ENCODE measurements around the gene AFAP1L2.

Gene AFAP1L2

GRCh38 chr10:114284346-114285071 is 119.8 kb downstream of the AFAP1L2 start:
- Mint-ChIP-seq H3K9me3 (no peaks in the 10 kb centered on the region), H3K27ac (no peak overlapping the region), H3K4me1 (ENCODE audit: low read depth) (no peaks in the 10 kb centered on the region), H3K27me3 (no peaks in the 10 kb centered on the region), H3K36me3 (ENCODE audit: low read depth) (no peaks in the 10 kb centered on the region), H3K4me3 (no peak overlapping the region)
- no peak for DNase-seq

- H3K27me3 Mint-ChIP-seq = peaks cover 4% of the 10 kb centered on the region
- DNase-seq = no peak
- no peaks in the 10 kb centered on the region for H3K36me3 Mint-ChIP-seq (ENCODE audit: low read depth)
- no peak overlapping the region for H3K4me3 Mint-ChIP-seq
- no peaks in the 10 kb centered on the region for H3K9me3 Mint-ChIP-seq
- no peak overlapping the region for H3K27ac Mint-ChIP-seq
- H3K4me1 Mint-ChIP-seq (ENCODE audit: low read depth) = no peaks in the 10 kb centered on the region
These were observed 120.6 kb downstream of the AFAP1L2 start for GRCh38 chr10:114283535-114284234.

- H3K9me3 Mint-ChIP-seq = no peaks in the 10 kb centered on the region
- no peaks in the 10 kb centered on the region for H3K4me1 Mint-ChIP-seq (ENCODE audit: low read depth)
- H3K36me3 Mint-ChIP-seq (ENCODE audit: low read depth) = no peaks in the 10 kb centered on the region
- H3K4me3 Mint-ChIP-seq = no peak overlapping the region
- peaks cover 6% of the 10 kb centered on the region for H3K27me3 Mint-ChIP-seq
- no peak overlapping the region for H3K27ac Mint-ChIP-seq
- no peak for DNase-seq
These were observed 121.2 kb downstream of the AFAP1L2 start for GRCh38 chr10:114283091-114283490.

GRCh38 chr10:114282526-114282925 is 121.8 kb downstream of the AFAP1L2 start:
- H3K27ac Mint-ChIP-seq = no peak overlapping the region
- H3K36me3 Mint-ChIP-seq (ENCODE audit: low read depth) = no peaks in the 10 kb centered on the region
- DNase-seq = no peak
- peaks cover 8% of the 10 kb centered on the region for H3K27me3 Mint-ChIP-seq
- H3K9me3 Mint-ChIP-seq = no peaks in the 10 kb centered on the region
- H3K4me3 Mint-ChIP-seq = no peak overlapping the region
- no peaks in the 10 kb centered on the region for H3K4me1 Mint-ChIP-seq (ENCODE audit: low read depth)

DNA sequence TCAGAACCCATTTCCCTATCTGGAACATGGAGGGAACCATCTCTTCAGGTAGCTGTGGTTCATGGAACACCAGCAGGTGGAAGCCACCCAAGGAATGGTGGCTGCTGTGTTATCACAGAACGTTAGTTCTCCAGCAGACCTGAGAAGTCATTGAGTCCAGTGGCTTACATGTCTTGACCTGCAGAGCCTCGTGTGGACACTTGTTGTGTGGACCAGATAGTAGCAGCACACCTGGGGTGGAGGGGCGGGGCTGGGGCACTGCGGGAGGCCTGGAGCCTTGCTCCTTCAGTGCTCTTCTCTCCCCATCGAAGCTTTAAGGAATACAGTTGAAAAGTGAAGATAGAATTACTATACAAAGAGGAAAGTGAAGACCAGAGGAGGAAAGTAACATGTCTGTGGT is 122.8 kb downstream of the AFAP1L2 start:
- H3K9me3 Mint-ChIP-seq = no peaks in the 10 kb centered on the region
- H3K4me3 Mint-ChIP-seq = no peak overlapping the region
- no peak for DNase-seq
- H3K4me1 Mint-ChIP-seq (ENCODE audit: low read depth) = no peaks in the 10 kb centered on the region
- no peak overlapping the region for H3K27ac Mint-ChIP-seq
- H3K27me3 Mint-ChIP-seq = peaks cover 10% of the 10 kb centered on the region
- no peaks in the 10 kb centered on the region for H3K36me3 Mint-ChIP-seq (ENCODE audit: low read depth)

DNA sequence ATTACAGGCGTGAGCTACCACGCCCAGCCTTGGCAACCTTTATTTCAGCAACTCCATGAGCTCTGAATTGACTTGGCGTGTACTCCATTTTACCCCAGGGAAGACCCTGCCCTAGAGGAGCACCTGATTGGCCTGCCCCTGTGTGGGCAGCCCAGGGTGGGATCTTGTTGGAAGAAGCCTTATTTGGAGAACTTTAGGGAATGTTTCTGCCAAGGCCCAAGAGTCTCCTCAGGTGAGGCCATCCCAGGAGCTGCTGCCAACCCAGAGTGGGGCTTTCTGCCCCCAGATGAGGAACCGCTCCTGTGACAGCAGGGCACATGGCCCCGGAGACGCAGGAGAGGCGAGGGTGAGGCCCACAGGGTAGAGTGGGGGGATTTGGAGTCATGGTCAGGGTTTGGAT is 123.3 kb downstream of the AFAP1L2 start:
- DNase-seq = no peak
- H3K4me3 Mint-ChIP-seq = no peak overlapping the region
- no peak overlapping the region for H3K27ac Mint-ChIP-seq
- H3K36me3 Mint-ChIP-seq (ENCODE audit: low read depth) = no peaks in the 10 kb centered on the region
- peaks cover 10% of the 10 kb centered on the region for H3K27me3 Mint-ChIP-seq
- no peaks in the 10 kb centered on the region for H3K4me1 Mint-ChIP-seq (ENCODE audit: low read depth)
- no peaks in the 10 kb centered on the region for H3K9me3 Mint-ChIP-seq

GRCh38 chr10:114279901-114280644 is 124.2 kb downstream of the AFAP1L2 start:
- DNase-seq = no peak
- Mint-ChIP-seq H3K4me1 (ENCODE audit: low read depth) (no peaks in the 10 kb centered on the region), H3K4me3 (no peak overlapping the region)

DNA sequence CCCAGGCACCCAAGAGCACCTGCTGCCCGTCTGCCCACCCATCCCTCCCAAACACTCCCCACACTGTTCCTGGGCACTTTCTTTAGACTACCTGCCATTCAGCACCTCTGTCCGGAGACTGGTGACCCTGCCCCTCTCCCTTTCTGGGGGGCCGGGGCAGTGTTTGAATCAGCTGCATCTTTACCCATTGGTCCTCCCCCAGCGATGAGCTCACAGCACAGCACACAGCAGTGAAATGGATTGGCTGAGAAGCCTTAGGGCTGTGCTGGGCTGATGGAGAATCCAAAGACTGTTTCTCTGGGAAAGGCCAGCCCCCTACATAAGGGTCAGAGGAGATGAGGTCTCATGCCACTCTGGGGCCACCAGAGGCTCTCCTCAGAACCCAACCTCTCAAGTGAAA is 125.0 kb downstream of the AFAP1L2 start:
- Mint-ChIP-seq H3K9me3 (no peaks in the 10 kb centered on the region), H3K4me3 (no peak overlapping the region), H3K27me3 (peaks cover 10% of the 10 kb centered on the region), H3K36me3 (ENCODE audit: low read depth) (no peaks in the 10 kb centered on the region), H3K27ac (no peak overlapping the region), H3K4me1 (ENCODE audit: low read depth) (no peaks in the 10 kb centered on the region)
- DNase-seq = no peak

More at GRCh38 chr10:114279901-114280644, 124.2 kb downstream of the AFAP1L2 start:
- H3K36me3 Mint-ChIP-seq (ENCODE audit: low read depth) = no peaks in the 10 kb centered on the region
- no peaks in the 10 kb centered on the region for H3K9me3 Mint-ChIP-seq
- H3K27me3 Mint-ChIP-seq = peaks cover 10% of the 10 kb centered on the region
- H3K27ac Mint-ChIP-seq = no peak overlapping the region

GRCh38 chr10:114278884-114279191 is 125.5 kb downstream of the AFAP1L2 start:
- Mint-ChIP-seq H3K9me3 (no peaks in the 10 kb centered on the region), H3K27ac (no peak overlapping the region), H3K27me3 (peaks cover 10% of the 10 kb centered on the region), H3K36me3 (ENCODE audit: low read depth) (no peaks in the 10 kb centered on the region), H3K4me1 (ENCODE audit: low read depth) (no peaks in the 10 kb centered on the region), H3K4me3 (no peak overlapping the region)
- DNase-seq = no peak

DNA sequence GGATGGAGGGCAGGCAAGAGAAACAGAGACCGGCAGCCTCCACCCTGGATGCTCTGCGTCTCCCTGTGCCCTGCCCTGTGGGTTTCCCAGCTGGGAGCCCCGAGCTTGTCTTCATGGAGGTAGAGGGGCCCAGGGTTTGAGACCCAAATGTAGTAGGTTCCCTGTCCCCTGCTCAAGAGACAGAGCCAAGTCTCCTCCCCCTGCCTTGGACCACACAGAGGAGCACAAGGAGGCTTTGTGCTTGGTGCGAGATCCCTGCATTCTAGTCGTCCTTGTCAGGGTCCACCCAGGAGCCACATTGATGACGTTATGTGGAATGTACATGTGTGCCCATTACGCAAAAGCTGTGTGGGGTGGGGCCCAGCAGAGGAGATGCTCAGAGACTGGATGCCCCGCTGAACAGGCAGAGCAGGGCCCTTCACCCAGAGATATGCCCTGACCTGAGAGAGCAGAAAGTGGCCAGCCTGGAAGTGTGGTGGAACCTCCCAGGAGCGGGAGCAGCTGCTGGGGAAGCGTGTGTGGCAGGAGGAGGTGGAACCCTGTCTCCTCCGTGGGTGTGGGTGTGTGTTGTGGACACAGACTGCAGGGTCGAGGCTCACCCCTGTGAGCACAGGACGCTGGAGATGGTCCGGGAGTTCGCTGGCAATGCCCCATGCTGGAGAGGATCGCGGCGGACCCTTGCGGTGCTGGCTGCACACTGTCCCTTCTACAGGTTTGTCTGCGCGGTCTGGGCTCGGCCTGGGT is 126.0 kb downstream of the AFAP1L2 start:
- H3K4me3 Mint-ChIP-seq = no peak overlapping the region
- no peak for DNase-seq
- no peaks in the 10 kb centered on the region for H3K36me3 Mint-ChIP-seq (ENCODE audit: low read depth)
- no peaks in the 10 kb centered on the region for H3K4me1 Mint-ChIP-seq (ENCODE audit: low read depth)
- no peaks in the 10 kb centered on the region for H3K9me3 Mint-ChIP-seq
- H3K27ac Mint-ChIP-seq = no peak overlapping the region
- H3K27me3 Mint-ChIP-seq = peaks cover 10% of the 10 kb centered on the region

- Mint-ChIP-seq H3K27me3 (peaks cover 17% of the 10 kb centered on the region), H3K4me3 (no peak overlapping the region), H3K36me3 (ENCODE audit: low read depth) (no peaks in the 10 kb centered on the region), H3K27ac (no peak overlapping the region), H3K4me1 (ENCODE audit: low read depth) (no peaks in the 10 kb centered on the region), H3K9me3 (no peaks in the 10 kb centered on the region)
- DNase-seq = no peak
These were observed 127.6 kb downstream of the AFAP1L2 start for GRCh38 chr10:114276671-114277070.

- DNase-seq = no peak
- Mint-ChIP-seq H3K36me3 (ENCODE audit: low read depth) (no peaks in the 10 kb centered on the region), H3K27me3 (peaks cover 17% of the 10 kb centered on the region), H3K4me3 (no peak overlapping the region), H3K9me3 (no peaks in the 10 kb centered on the region), H3K4me1 (ENCODE audit: low read depth) (no peaks in the 10 kb centered on the region), H3K27ac (no peak overlapping the region)
These were observed 128.2 kb downstream of the AFAP1L2 start for GRCh38 chr10:114276066-114276465.

DNA sequence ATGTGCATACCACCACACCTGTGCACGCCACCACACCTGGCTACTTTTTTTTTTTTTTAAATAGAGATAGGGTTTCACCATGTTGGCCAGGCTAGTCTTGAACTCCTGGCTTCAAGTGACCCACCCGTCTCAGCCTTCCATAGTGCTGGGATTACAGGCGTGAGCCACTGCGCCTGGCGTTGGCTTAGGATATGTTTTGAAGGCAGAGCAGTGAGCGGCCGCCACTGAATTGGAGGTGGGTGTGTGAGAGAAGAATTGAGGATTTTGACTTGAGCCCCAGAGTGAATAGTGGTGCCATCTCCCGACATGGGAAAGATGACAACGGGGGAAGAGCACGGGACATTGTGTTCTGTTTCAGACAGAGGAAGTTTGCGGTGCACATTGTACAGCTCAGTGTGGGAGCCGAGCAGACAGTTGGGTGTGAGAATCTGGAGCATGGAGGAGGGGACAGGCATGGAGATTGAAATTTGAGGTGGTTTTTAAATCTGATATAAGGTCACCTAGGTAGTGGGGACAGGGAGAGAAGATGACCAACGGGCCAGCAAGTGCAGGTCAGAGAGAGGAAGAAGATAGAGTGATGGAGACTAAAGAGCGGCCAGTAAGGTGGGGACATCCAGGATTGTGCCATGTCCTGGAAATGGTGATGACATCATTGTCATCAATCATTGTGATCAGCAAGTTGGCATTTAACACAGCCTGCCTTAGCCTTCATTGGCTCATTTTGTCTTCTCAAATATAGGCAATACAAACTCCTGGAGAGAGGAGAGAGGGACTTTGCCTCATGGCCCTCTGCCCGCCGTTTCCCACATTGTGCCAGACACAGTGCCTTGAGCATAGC is 129.5 kb downstream of the AFAP1L2 start:
- Mint-ChIP-seq H3K4me1 (ENCODE audit: low read depth) (no peaks in the 10 kb centered on the region), H3K36me3 (ENCODE audit: low read depth) (no peaks in the 10 kb centered on the region), H3K9me3 (no peaks in the 10 kb centered on the region), H3K4me3 (no peak overlapping the region), H3K27me3 (peaks cover 20% of the 10 kb centered on the region), H3K27ac (no peak overlapping the region)
- DNase-seq = no peak

DNA sequence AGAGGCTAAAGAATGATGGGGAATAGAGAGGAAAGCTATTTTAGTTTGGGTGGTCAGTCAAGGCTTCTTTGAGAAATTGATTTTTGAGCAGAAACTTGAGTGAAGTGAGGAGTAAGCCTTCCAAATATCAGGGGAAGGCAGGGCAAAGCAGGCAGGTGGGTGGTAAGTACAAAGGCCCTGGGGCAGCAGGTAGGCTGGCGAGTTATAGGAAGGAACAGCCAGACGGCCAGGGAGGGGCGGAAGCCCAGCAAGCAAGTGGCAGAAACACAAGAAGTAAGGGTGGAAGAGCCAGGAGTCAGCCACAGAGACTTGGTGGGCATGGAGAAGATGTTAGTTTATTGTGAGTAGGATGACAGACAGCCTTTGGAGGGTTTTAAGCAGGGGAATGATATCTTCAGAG is 130.4 kb downstream of the AFAP1L2 start:
- no peaks in the 10 kb centered on the region for H3K4me1 Mint-ChIP-seq (ENCODE audit: low read depth)
- H3K4me3 Mint-ChIP-seq = no peak overlapping the region
- no peak overlapping the region for H3K27ac Mint-ChIP-seq
- no peaks in the 10 kb centered on the region for H3K36me3 Mint-ChIP-seq (ENCODE audit: low read depth)
- DNase-seq = no peak
- peaks cover 17% of the 10 kb centered on the region for H3K27me3 Mint-ChIP-seq
- no peaks in the 10 kb centered on the region for H3K9me3 Mint-ChIP-seq

Data from activated T-cell treated with anti-CD3 and anti-CD28 coated beads, Interleukin-2, amount 50 U/mL, for 24 hours (primary cell).